ENCODE measurements around the gene HNRNPM.
"Not testable (repeated sequence)": the region's sequence is repeated elsewhere in the genome, so short reads cannot be mapped to it uniquely, and the experiment has no call there.

Gene HNRNPM

DNA sequence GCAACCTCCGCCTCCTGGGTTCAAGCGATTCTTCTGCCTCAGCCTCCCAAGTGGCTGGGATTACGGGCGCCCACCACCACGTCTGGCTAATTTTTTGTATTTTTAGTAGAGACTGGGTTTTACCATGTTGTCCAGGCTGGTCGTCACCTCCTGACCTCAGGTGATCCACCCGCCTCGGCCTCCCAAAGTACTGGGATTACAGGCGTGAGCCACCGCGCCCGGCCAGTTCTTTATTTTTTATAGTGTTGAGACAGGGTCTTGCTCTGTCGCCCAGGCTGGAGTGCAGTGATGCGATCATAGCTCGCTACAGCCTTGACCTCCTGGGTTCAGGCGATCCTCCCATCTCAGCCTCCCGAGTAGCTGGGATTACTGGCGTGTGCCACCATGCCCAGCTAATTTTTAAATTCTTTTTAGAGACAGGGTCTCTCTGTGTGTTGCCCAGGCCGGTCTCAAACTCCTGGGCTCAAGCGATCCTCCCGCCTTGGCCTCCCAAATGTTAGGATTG, 69.8 kb downstream of the HNRNPM start:
- DNase-seq, result not testable (repeated sequence)

DNA sequence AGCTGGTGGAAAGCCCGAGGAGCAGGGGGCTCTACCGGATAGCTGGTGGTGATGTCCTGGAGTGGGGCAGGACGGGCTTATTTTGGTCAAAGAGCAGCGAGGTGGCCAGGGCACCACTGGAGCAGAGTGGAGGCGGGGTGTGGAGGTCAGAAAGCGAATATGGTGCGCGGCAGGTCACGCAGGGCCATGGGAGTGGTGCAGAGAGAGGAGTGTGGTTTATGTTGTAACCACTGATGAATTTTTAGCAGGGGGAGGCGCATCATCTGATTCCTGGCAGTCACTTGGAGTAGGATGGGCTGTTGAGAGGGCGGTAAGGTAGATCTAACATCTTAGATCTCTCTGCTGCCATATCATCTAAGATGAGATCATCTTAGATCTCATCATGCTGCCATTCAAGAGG, 70.5 kb downstream of the HNRNPM start:
- DNase-seq, result no peak

DNA sequence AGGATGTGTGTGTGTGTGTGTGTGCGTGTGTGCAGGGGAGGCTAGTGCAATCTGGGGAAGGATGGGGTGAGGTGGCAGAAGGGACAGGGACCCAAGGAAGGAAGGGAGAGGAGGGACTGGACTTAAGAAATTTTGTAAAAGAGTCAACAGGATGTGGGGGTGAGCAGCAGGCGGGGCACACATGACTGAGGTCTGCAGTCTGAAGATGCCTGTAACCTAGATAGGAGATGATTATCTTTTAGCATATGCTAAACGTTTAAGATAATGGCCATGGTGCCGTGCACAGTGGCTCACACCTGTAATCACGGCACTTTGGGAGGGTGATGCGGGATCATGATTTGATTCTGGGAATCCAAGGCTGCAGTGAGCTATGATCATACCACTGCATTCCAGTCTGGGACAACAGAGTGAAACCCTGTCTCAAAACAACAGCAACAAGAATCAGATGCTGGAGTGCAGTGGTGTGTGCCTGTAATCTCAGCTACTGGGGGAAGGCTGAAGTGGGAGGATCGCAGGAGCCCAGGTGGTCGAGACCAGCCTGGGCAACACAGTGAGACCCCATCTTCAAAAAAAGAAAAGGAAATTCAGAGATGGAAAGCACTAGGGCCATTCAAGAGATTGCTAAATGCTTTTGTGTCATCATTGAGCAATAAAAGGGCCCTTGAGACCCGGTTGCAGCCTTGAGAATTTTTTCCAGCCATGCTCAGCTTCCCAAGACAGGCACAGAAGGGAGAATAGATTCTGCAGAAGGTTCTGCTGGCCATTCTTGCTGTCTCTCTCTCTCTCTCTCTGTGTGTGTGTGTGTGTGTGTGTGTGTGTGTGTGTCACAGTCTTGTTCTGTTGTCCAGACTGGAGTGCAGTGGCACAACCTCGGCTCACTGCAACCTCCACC, 73.0 kb downstream of the HNRNPM start:
- DNase-seq, result no peak

DNA sequence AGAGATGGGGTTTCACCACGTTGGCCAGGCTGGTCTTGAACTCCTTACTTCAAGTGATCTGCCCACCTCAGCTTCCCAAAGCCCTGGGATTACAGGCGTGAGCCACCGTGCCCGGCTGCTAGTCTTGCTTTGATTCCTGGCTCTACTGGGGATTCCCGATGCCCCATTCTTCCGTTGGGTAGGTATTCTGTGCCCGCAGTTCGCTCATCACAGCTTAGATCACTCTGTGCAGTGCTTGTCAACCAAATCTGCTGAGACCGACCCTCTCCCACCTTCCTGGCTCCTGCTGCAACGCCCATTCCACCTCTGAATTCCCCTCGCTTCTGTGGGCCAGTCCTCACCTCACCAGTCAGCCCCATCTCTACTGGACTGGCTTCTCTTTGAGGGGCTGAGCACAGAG, 73.8 kb downstream of the HNRNPM start:
- DNase-seq, result no peak

DNA sequence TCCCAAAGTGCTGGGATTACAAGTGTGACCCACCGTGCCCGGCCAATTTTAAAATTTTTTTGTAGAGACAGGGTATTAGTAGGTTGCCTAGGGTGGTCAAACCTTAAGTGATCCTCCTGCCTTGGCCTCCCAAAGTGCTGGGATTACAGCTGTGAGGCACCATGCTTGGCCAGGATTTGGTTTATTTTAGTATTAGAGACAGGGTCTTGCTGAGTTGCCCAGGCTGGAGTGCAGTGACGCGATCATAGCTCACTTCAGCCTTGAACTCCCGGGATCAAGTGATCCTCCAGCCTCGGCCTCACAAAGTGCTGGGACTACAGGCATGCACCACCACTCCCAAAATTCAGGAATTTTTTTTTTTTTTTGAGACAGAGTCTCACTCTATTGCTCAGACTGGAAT, 74.6 kb downstream of the HNRNPM start:
- no peak for DNase-seq

DNA sequence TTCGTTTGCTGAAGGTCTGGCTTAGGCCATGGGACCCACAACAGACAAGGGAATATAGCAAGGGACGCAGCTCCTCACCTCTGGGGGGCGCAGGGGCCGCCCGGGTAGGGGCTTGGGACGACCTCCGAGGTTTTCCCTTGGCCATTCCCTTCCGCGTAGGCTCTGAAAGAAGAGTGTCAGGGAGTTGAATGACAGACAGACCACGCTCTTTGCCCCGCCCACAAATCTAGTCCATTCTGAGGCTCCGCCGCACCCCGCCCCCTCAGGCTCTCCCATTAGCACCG, 80.6 kb downstream of the HNRNPM start:
- no peak for DNase-seq

DNA sequence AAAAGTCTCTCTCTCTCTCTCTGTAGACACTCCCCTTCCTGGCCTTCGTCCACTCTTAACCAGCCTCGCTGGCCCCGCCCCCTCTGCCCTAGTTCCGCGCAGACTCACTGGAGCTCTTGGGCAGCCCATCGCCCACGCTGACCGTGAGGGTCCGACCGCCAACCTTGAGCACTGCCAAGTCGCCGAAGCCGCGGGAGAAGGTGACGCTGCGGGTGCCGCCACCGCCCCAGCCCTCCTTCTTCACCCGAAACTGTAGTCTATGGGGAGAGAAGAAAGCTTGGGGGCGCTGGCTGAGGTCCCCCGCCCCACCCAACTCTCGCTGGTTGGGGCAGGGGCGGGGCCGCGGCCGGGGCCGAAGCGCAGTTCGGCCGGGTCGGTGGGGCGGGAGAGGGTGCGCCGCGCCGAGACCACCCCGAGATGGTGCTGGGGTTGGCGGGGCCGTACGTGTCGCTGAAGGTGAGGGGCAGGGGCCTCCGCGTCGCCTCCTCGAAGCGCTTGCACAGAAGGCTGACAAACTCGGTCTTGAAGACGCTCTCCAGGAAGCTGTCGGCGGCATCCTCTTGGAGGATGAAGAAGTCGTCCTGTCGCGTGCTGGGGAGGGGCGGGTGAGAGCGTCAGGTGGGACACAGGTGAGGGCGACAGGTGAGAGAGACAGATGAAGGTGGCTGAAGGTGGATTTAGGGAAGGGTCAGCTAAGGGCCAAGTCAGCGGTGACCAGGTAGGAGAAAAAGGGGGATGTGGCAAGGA, 81.7 kb downstream of the HNRNPM start:
- no peak for DNase-seq

DNA sequence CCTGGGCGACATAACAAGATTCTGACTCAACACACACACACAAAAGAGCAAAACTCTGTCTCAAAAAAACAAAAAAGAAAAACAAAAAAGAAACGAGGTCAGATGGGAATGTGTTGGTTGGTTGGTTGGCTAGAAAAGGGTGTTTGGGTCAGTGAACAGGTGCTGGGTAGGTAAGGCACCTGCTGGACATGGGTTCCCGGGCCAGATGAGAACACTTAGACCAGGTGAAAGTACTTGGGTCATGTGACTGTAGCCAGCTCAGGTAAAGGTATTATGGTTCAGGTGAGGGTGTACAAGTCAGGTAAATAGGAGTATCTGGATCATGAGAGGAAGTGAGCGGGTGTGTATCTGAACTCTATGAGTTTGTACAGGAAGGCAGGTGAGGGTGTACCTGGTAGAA, 83.7 kb downstream of the HNRNPM start:
- no peak for DNase-seq

DNA sequence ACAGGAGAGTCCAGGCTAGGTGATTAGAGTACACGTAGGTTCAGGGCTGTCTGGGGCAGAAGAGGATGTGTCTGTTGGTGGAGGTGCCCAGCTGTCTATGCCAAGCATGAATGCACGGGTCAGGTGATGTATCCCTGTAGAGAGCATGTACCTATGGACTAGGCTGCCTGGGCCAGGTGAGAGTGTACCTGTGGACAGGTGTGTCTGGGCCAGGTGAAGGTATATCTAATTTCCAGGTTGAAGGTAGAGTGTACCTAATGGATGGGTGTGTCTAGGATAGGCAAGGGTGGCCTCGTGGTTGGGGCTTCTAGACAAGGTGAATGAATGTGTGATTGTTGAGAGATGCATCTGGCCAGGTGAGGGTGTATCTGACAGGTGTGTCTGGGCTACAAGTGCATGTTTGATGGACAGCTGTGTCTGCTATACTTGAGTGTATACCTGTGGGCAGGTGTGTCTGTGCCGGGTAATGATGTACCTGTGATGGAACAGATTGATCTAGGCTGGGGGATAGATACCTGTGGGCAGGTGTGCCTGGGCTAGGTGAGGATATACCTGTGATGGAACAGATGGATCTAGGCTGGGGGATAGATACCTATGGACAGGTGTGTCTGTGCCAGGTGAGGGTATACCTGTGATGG, 84.7 kb downstream of the HNRNPM start:
- no peak for DNase-seq

DNA sequence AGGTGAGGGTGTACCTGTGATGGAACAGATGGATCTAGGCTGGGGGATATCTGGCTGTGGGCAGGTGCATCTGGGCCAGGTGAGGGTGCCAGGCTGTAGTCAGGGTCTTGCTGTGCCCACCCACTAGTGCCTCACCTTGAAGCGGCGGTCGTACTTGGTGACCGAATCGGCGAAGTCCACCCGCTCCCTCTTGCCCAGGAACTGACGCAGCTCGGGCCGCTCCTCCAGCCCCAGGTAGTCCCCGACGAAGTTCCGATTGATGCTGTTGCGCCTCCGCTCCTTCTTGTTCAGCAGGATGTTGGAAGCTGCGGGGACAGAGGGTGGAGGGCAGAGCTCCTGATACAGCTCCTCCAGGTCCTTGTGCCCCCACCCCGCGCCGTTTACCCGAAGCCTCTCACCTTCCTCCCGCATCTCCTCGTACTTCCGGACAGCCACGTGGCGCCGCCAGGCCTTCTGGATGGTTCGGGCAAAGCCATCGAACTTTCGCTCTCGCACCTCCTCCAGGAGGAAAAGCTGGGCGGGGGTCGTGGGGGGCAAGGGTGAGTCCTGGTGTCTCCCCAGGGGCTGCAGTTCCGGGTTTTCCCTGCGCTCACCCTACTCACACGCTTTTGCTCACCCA, 85.4 kb downstream of the HNRNPM start:
- no peak for DNase-seq

DNA sequence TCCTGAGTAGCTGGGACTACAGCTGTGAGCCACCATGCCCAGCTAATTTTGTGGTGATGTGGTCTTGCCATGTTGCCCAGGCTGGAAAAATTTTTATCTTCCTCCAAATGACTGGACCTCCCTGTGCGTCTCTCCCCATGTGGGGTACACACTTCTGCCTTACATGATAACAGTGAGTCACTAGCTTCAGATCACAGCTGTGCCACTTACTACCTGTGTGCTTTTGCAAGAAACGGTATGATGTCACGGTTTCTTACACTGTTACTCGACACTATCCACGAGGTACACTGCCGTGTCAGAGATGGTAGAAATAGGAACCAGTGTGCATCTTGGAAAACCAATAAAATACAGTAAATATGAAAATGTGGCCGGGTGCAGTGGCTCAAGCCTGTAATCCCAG, 86.7 kb downstream of the HNRNPM start:
- DNase-seq, result no peak

DNA sequence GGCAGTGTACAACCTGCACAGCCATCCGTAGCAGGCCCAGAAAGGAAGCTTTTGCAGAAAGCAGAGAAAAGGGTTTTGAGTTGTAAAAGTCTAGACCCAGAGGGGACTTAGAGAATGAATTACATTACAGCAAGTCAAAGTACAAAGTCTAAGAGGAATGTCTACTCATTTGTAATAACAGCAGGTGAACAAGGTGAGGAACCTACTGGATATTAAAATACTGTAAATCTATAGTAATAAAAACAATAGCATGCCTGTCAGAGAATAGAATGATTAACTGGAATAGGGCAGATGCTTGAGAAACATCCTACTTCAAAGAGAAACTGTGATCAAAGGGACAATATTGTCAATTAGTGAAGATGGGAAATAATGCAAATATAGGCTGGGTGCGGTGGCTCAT, 87.5 kb downstream of the HNRNPM start:
- DNase-seq, result no peak

DNA sequence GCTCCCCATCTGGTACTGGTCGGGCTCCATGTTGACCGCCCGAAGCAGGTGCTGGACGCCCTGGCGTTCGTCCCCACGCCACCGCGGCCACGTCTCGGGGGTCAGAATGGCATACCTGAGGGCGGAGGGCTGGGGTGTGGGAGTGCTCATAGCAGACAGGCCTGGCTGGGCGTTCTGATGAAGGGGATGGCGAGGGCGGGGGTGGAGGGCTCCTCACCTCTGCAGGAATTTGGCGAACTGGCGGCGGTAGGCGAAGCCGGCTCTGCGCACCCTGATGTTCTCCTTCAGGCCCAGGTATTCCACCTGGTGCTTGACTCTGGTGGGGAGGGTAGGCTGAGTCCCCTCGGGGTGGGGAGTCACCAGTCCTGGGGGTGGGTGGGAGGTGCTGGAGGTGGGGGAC, 91.5 kb downstream of the HNRNPM start:
- DNase-seq, result no peak

DNA sequence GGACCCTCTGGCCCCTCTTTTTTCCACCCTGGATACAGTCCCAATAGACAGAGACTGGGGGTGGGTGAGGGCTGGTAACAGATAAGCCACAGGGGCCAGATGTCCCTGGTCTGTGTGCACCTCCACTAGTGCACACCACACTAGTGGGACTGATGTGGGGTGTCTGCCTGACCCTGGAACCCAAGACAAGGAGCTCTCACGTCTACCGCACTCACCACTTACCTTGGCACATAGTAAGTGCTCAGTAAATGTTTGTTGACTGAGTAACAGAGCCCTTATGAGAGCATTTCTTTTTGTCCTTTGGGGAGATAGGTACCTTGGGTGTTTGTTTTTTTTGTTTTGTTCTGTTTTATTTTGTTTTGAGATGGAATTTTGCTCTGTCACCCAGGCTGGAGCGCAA, 92.3 kb downstream of the HNRNPM start:
- DNase-seq, result no peak

Measured in NCI-H2107 (cell line).